ENCODE results near the gene TMEM248. TPM values are rescaled to one million over a fixed set of nuclear protein-coding genes. Genes with fewer than 3 reads are reported as not detected.
"Not testable (repeated sequence)": the region's sequence is repeated elsewhere in the genome, so short reads cannot be mapped to it uniquely, and the experiment has no call there.

The TMEM248 gene
- total RNA-seq (2014; rRNA removed; shearing (Covaris generic)) = 68.9 and 71.4 TPM in 2 replicates

GRCh38 chr7:66920769-66921395 is at the start of gene TMEM248:
TSS of gene TMEM248 (plus strand) at chr7:66921225. CDS start at chr7:66941866, 20,641 bp downstream.
- Histone ChIP-seq H3K27me3 (ENCODE audit: control insufficient read depth, insufficient read depth, low read length) (no peaks in the 10 kb centered on the region), H3K4me3 (ENCODE audit: insufficient read depth, low read depth, low read length) (peak within 1 kb of the TSS; percentile 94), H3K36me3 (replicated peaks; ENCODE audit: control insufficient read depth, insufficient read depth, low read length) (peaks cover 2% of the 10 kb centered on the region)
- peak; percentile 81 for DNase-seq

GRCh38 chr7:66873476-66873875 is 47.5 kb upstream of the TMEM248 start:
- Histone ChIP-seq H3K4me3 (ENCODE audit: insufficient read depth, low read depth, low read length) (no peak overlapping the region), H3K27me3 (ENCODE audit: control insufficient read depth, insufficient read depth, low read length) (no peaks in the 10 kb centered on the region), H3K36me3 (replicated peaks; ENCODE audit: control insufficient read depth, insufficient read depth, low read length) (no peaks in the 10 kb centered on the region)
- no peak for DNase-seq

GRCh38 chr7:66877577-66878300 is 43.3 kb upstream of the TMEM248 start:
- Histone ChIP-seq H3K27me3 (ENCODE audit: control insufficient read depth, insufficient read depth, low read length) (no peaks in the 10 kb centered on the region), H3K36me3 (replicated peaks; ENCODE audit: control insufficient read depth, insufficient read depth, low read length) (no peaks in the 10 kb centered on the region), H3K4me3 (ENCODE audit: insufficient read depth, low read depth, low read length) (no peak overlapping the region)
- DNase-seq = no peak

- H3K27me3 ChIP-seq (ENCODE audit: control insufficient read depth, insufficient read depth, low read length); H3K36me3 ChIP-seq (replicated peaks; ENCODE audit: control insufficient read depth, insufficient read depth, low read length); H3K4me3 ChIP-seq (ENCODE audit: insufficient read depth, low read depth, low read length); DNase-seq: not testable (repeated sequence)
Measured at GRCh38 chr7:66878301-66878685, 42.7 kb upstream of the TMEM248 start.

GRCh38 chr7:66880053-66880452 is 41.0 kb upstream of the TMEM248 start:
- Histone ChIP-seq H3K4me3 (ENCODE audit: insufficient read depth, low read depth, low read length) (no peak overlapping the region), H3K36me3 (replicated peaks; ENCODE audit: control insufficient read depth, insufficient read depth, low read length) (no peaks in the 10 kb centered on the region), H3K27me3 (ENCODE audit: control insufficient read depth, insufficient read depth, low read length) (no peaks in the 10 kb centered on the region)
- DNase-seq = no peak

GRCh38 chr7:66880577-66880976 is 40.4 kb upstream of the TMEM248 start:
- H3K4me3 ChIP-seq (ENCODE audit: insufficient read depth, low read depth, low read length); H3K27me3 ChIP-seq (ENCODE audit: control insufficient read depth, insufficient read depth, low read length); DNase-seq; H3K36me3 ChIP-seq (replicated peaks; ENCODE audit: control insufficient read depth, insufficient read depth, low read length): not testable (repeated sequence)

- Histone ChIP-seq H3K4me3 (ENCODE audit: insufficient read depth, low read depth, low read length) (no peak overlapping the region), H3K36me3 (replicated peaks; ENCODE audit: control insufficient read depth, insufficient read depth, low read length) (no peaks in the 10 kb centered on the region), H3K27me3 (ENCODE audit: control insufficient read depth, insufficient read depth, low read length) (no peaks in the 10 kb centered on the region)
- no peak for DNase-seq
Measured at GRCh38 chr7:66883716-66884115, 37.3 kb upstream of the TMEM248 start.

GRCh38 chr7:66884556-66884955 is 36.5 kb upstream of the TMEM248 start:
- H3K27me3 ChIP-seq (ENCODE audit: control insufficient read depth, insufficient read depth, low read length); DNase-seq; H3K36me3 ChIP-seq (replicated peaks; ENCODE audit: control insufficient read depth, insufficient read depth, low read length): not testable (repeated sequence)

GRCh38 chr7:66886152-66886551 is 34.9 kb upstream of the TMEM248 start:
- no peak for DNase-seq
- Histone ChIP-seq H3K4me3 (ENCODE audit: insufficient read depth, low read depth, low read length) (no peak overlapping the region), H3K27me3 (ENCODE audit: control insufficient read depth, insufficient read depth, low read length) (no peaks in the 10 kb centered on the region), H3K36me3 (replicated peaks; ENCODE audit: control insufficient read depth, insufficient read depth, low read length) (no peaks in the 10 kb centered on the region)

More at GRCh38 chr7:66884556-66884955, 36.5 kb upstream of the TMEM248 start:
- H3K4me3 ChIP-seq (ENCODE audit: insufficient read depth, low read depth, low read length) = not testable (repeated sequence)

GRCh38 chr7:66888223-66888622 is 32.8 kb upstream of the TMEM248 start:
- H3K27me3 ChIP-seq (ENCODE audit: control insufficient read depth, insufficient read depth, low read length); DNase-seq; H3K4me3 ChIP-seq (ENCODE audit: insufficient read depth, low read depth, low read length); H3K36me3 ChIP-seq (replicated peaks; ENCODE audit: control insufficient read depth, insufficient read depth, low read length): not testable (repeated sequence)

GRCh38 chr7:66894463-66895080 is 26.5 kb upstream of the TMEM248 start:
- H3K4me3 ChIP-seq (ENCODE audit: insufficient read depth, low read depth, low read length) = no peak overlapping the region
- H3K27me3 ChIP-seq (ENCODE audit: control insufficient read depth, insufficient read depth, low read length) = no peaks in the 10 kb centered on the region
- no peaks in the 10 kb centered on the region; the same call in 1 of the 2 replicates for H3K36me3 ChIP-seq (replicated peaks; ENCODE audit: control insufficient read depth, insufficient read depth, low read length)
- peak; percentile 53 for DNase-seq

- H3K27me3 ChIP-seq (ENCODE audit: control insufficient read depth, insufficient read depth, low read length) = no peaks in the 10 kb centered on the region
- no peak overlapping the region for H3K4me3 ChIP-seq (ENCODE audit: insufficient read depth, low read depth, low read length)
- DNase-seq = no peak
- no peaks in the 10 kb centered on the region; the same call in 1 of the 2 replicates for H3K36me3 ChIP-seq (replicated peaks; ENCODE audit: control insufficient read depth, insufficient read depth, low read length)
Measured at GRCh38 chr7:66896441-66896840, 24.6 kb upstream of the TMEM248 start.

GRCh38 chr7:66899552-66900280 is 21.3 kb upstream of the TMEM248 start:
- no peaks in the 10 kb centered on the region for H3K27me3 ChIP-seq (ENCODE audit: control insufficient read depth, insufficient read depth, low read length)
- H3K4me3 ChIP-seq (ENCODE audit: insufficient read depth, low read depth, low read length) = no peak overlapping the region
- no peaks in the 10 kb centered on the region; the same call in 1 of the 2 replicates for H3K36me3 ChIP-seq (replicated peaks; ENCODE audit: control insufficient read depth, insufficient read depth, low read length)
- no peak for DNase-seq
